Body of pancreas (tissue), 4 donors: ENCODE data around the gene GRIK3.

Experiments
- CTCF ChIP-seq, 7 experiments: fragments of 450-650 bp in 4 of 7; fragments of 200-600 bp in 3 of 7; sonication (generic) in 3 of 7; IDR thresholded peaks; one replicate each; pipeline ENCODE4 v1.5.1; 2016 to 2019; ENCODE audit warnings: antibody characterized with exemption in 7 of 7
- POLR2A ChIP-seq, 3 donors: fragments of 450-650 bp; IDR thresholded peaks; one replicate each; pipeline ENCODE4 v1.6.1; 2016; ENCODE audit warnings: antibody characterized with exemption in 3 of 3, mild to moderate bottlenecking in 2 of 3

GRCh38 chr1:36912365-36912865 lies 121.9 kb downstream of the GRIK3 start:
- TF ChIP-seq CTCF (IDR thresholded peaks at IDR 0.05) (no peak), POLR2A (IDR thresholded peaks at IDR 0.05) (no peak)
